ENCODE measurements around the gene RIOK1. TPM values are rescaled to one million over a fixed set of nuclear protein-coding genes. Genes with fewer than 3 reads are reported as not detected.

Gene RIOK1
- total RNA-seq, 1 experiment from 2014 or later: 16.9 TPM

DNA sequence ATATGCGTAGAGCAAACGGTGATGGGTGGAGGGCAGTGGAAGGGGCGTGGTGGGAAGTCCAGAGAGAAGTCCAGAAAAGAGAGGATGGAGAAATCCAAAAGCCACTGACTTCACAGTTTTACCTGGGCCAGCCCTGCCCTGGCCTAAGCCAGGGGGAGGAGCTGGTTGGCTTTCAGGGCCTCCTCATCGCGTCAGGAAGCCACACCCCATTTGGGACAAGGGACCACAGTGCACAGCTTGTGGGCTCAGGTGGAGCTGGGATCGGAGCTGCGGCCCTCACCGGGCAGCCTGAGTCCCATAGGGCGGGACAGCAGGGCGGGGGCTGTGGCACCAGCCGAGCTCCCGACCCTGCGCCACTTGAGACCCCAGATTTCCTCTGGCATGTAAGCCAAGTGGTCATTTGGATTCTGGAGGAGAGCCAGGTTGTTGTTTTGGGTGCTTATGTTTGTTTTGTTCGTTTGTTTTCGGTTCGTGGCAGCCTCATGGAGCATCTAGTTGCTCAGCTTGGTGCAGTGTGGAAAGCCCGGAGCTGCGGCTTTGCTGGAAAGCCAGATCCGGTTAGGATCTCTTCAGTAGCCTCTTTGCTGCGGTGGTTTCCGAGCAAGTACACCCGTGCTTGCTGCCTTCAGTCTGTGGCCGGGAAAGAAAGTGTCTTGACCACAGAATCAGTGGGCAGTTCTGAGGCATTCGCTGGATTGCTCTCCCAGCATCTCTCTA is 42.2 kb downstream of the RIOK1 start:
- Histone ChIP-seq H4K20me1 (ENCODE audit: insufficient read depth) (no peaks in the 10 kb centered on the region), H3K4me3 (no peak overlapping the region), H3F3A (ENCODE audit: insufficient read depth, low read depth) (no peaks in the 10 kb centered on the region), H3K4me1 (replicated peaks; ENCODE audit: insufficient read depth) (no peaks in the 10 kb centered on the region), H3K4me2 (no peak overlapping the region), H3K79me2 (ENCODE audit: low read depth) (no peaks in the 10 kb centered on the region), H3K9me2 (ENCODE audit: insufficient read depth) (no peaks in the 10 kb centered on the region), H3K9me3 (ENCODE audit: insufficient read depth, low read depth) (no peaks in the 10 kb centered on the region), H3K27me3 (ENCODE audit: insufficient read depth, low read depth) (no peaks in the 10 kb centered on the region), H3K36me3 (ENCODE audit: low read depth) (no peaks in the 10 kb centered on the region), H3K27ac (no peak overlapping the region), H2AFZ (no peak overlapping the region)
- CTCF ChIA-PET: no interaction called here
- intact Hi-C loops (cut with micrococcal nuclease; ENCODE audit: unreplicated experiment): no loop called here
- POLR2A ChIA-PET (ENCODE audit: unreplicated experiment): no interaction called here
- BruUV-seq (replicated peaks): no TSS peak
- no peak for TF ChIP-seq EZH2 (IDR thresholded peaks at IDR 0.05; ENCODE audit: low read depth)
- TF ChIP-seq, protein P1, sequence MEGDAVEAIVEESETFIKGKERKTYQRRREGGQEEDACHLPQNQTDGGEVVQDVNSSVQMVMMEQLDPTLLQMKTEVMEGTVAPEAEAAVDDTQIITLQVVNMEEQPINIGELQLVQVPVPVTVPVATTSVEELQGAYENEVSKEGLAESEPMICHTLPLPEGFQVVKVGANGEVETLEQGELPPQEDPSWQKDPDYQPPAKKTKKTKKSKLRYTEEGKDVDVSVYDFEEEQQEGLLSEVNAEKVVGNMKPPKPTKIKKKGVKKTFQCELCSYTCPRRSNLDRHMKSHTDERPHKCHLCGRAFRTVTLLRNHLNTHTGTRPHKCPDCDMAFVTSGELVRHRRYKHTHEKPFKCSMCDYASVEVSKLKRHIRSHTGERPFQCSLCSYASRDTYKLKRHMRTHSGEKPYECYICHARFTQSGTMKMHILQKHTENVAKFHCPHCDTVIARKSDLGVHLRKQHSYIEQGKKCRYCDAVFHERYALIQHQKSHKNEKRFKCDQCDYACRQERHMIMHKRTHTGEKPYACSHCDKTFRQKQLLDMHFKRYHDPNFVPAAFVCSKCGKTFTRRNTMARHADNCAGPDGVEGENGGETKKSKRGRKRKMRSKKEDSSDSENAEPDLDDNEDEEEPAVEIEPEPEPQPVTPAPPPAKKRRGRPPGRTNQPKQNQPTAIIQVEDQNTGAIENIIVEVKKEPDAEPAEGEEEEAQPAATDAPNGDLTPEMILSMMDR (conservative IDR thresholded peaks at IDR 0.05): no peak
- no peak for DNase-seq

DNA sequence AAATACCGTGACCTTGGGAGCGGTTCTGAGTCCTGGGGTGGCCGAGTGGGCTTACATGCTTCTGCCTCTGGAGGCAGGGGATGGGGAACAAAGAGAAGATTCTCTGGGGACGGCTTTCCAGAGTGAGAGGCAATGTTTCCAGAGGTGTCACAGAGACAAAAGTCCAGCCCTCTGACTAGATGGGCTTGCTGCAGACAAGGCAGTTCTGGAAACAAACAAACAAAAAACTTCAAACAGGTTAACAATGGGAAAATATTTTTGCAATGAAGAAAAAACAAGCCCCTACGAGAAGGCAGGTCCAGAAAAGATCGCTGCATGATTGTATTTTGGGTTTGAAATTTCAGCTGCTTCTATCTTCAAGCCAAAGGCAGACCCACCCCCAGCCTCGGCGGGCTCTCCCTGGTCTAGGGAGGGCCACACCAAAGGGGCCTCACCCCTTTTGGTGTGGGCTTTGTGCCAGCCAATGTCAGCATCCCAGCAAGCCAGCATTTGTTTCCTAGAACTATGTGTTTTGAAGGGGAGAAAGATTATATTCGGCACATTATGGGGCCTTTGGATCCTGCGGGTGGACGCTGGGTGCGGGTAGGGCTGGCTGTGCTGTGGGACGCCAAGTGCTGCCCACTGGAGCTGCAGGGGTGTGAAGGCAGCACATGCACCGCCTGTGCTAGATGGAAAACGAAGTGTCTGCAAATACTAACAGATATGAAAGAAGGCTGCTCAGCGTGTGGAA is 42.9 kb downstream of the RIOK1 start:
- CTCF ChIA-PET: no interaction called here
- Histone ChIP-seq H3K4me2 (no peak overlapping the region), H3F3A (ENCODE audit: insufficient read depth, low read depth) (no peaks in the 10 kb centered on the region), H3K9me3 (ENCODE audit: insufficient read depth, low read depth) (no peaks in the 10 kb centered on the region), H3K4me3 (no peak overlapping the region), H4K20me1 (ENCODE audit: insufficient read depth) (no peaks in the 10 kb centered on the region), H3K27ac (no peak overlapping the region), H2AFZ (no peak overlapping the region), H3K79me2 (ENCODE audit: low read depth) (no peaks in the 10 kb centered on the region), H3K36me3 (ENCODE audit: low read depth) (no peaks in the 10 kb centered on the region), H3K4me1 (replicated peaks; ENCODE audit: insufficient read depth) (no peaks in the 10 kb centered on the region), H3K9me2 (ENCODE audit: insufficient read depth) (no peaks in the 10 kb centered on the region), H3K27me3 (ENCODE audit: insufficient read depth, low read depth) (no peaks in the 10 kb centered on the region)
- TF ChIP-seq EZH2 (IDR thresholded peaks at IDR 0.05; ENCODE audit: low read depth): no peak
- TF ChIP-seq, protein P1 (conservative IDR thresholded peaks at IDR 0.05): no peak
- no TSS peak for BruUV-seq (replicated peaks)
- intact Hi-C loops (cut with micrococcal nuclease; ENCODE audit: unreplicated experiment): no loop called here
- DNase-seq: no peak
- POLR2A ChIA-PET (ENCODE audit: unreplicated experiment): no interaction called here

DNA sequence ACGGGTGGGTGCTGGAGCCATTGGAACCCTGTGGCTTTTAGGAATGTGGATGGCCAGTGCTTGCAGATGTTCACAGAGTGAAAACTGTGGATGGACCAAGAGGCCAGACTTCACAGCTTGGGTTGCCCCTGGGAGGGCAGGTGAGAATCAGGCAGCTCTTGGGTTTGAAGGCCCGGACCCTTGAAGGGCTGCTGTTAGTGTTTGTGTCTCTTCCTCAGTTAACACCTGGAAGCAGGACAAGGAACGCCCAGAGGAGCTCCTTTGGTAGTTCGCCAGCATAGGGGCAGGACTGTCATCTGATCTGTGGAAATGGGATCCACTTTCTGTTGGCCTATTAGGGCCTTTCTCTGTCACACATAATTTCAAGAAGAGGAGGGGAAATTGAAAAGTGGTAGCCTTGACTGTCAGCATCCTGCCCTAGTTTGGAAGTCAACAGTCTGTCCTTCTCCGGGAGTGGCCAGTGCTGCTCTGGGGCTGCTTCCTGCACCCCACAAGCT is 43.6 kb downstream of the RIOK1 start:
- no peaks in the 10 kb centered on the region for H3F3A ChIP-seq (ENCODE audit: insufficient read depth, low read depth)
- DNase-seq: peak in 1 of 2 experiments; percentile 22
- intact Hi-C loops (cut with micrococcal nuclease; ENCODE audit: unreplicated experiment): no loop called here
- H3K9me2 ChIP-seq (ENCODE audit: insufficient read depth): no peaks in the 10 kb centered on the region
- no peaks in the 10 kb centered on the region for H3K27me3 ChIP-seq (ENCODE audit: insufficient read depth, low read depth)
- no peaks in the 10 kb centered on the region for H3K9me3 ChIP-seq (ENCODE audit: insufficient read depth, low read depth)
- BruUV-seq (replicated peaks): no TSS peak
- H3K27ac ChIP-seq: no peak overlapping the region
- H3K4me3 ChIP-seq: no peak overlapping the region
- no peak overlapping the region for H2AFZ ChIP-seq
- no peaks in the 10 kb centered on the region for H3K36me3 ChIP-seq (ENCODE audit: low read depth)
- ChIA-PET CTCF (no interaction called here), POLR2A (ENCODE audit: unreplicated experiment) (no interaction called here)
- TF ChIP-seq, protein P1 (conservative IDR thresholded peaks at IDR 0.05): no peak
- TF ChIP-seq EZH2 (IDR thresholded peaks at IDR 0.05; ENCODE audit: low read depth): no peak
- H3K4me1 ChIP-seq (replicated peaks; ENCODE audit: insufficient read depth): no peaks in the 10 kb centered on the region
- no peak overlapping the region for H3K4me2 ChIP-seq
- no peaks in the 10 kb centered on the region for H3K79me2 ChIP-seq (ENCODE audit: low read depth)
- H4K20me1 ChIP-seq (ENCODE audit: insufficient read depth): no peaks in the 10 kb centered on the region
